Inflammatory macrophage treated with lipopolysaccharide for 4 hours (primary cell): ENCODE measurements around the gene PLS3.
"Not testable (repeated sequence)": the region's sequence is repeated elsewhere in the genome, so short reads cannot be mapped to it uniquely, and the experiment has no call there.

Experiments used
- DNase-seq: peaks from one replicate; pipeline ENCODE4 v3.0.0-alpha.2; 2020

The PLS3 gene

GRCh38 chrX:115560978-115561604 lies at the start of gene PLS3:
Gene PLS3, plus strand, starts transcription at chrX:115561174. Its CDS starts 49,077 bp downstream, at chrX:115610251.
- DNase-seq: peak; percentile 7

- DNase-seq: no peak
Observed at GRCh38 chrX:115518113-115518512, 42.9 kb upstream of the PLS3 start.

- DNase-seq: peak; percentile 1
Observed at GRCh38 chrX:115521741-115522140, 39.2 kb upstream of the PLS3 start.

- no peak for DNase-seq
Observed at GRCh38 chrX:115522952-115523351, 38.0 kb upstream of the PLS3 start.

- no peak for DNase-seq
Observed at GRCh38 chrX:115525486-115525885, 35.5 kb upstream of the PLS3 start.

- no peak for DNase-seq
Observed at GRCh38 chrX:115531818-115532403, 29.1 kb upstream of the PLS3 start.

- DNase-seq: peak; percentile 18
Observed at GRCh38 chrX:115533485-115533884, 27.5 kb upstream of the PLS3 start.

- no peak for DNase-seq
Observed at GRCh38 chrX:115534383-115534782, 26.6 kb upstream of the PLS3 start.

GRCh38 chrX:115535421-115535820 lies 25.6 kb upstream of the PLS3 start:
- DNase-seq: no peak

- no peak for DNase-seq
Observed at GRCh38 chrX:115535844-115536243, 25.1 kb upstream of the PLS3 start.

- DNase-seq: no peak
Observed at GRCh38 chrX:115539841-115540240, 21.1 kb upstream of the PLS3 start.

- not testable (repeated sequence) for DNase-seq
Observed at GRCh38 chrX:115541045-115541444, 19.9 kb upstream of the PLS3 start.

- DNase-seq: no peak
Observed at GRCh38 chrX:115547448-115547847, 13.5 kb upstream of the PLS3 start.

GRCh38 chrX:115549008-115549407 lies 12.0 kb upstream of the PLS3 start:
- no peak for DNase-seq

- no peak for DNase-seq
Observed at GRCh38 chrX:115553171-115553570, 7.8 kb upstream of the PLS3 start.

GRCh38 chrX:115559672-115560071 lies 1.3 kb upstream of the PLS3 start:
- DNase-seq: no peak

GRCh38 chrX:115560211-115560977 lies 580 bp upstream of the PLS3 start:
- DNase-seq: no peak

- DNase-seq: no peak
Observed at GRCh38 chrX:115561605-115562479, 868 bp downstream of the PLS3 start.

- no peak for DNase-seq
Observed at GRCh38 chrX:115562480-115562847, 1.5 kb downstream of the PLS3 start.

- no peak for DNase-seq
Observed at GRCh38 chrX:115563633-115564162, 2.7 kb downstream of the PLS3 start.

GRCh38 chrX:115564243-115564642 lies 3.3 kb downstream of the PLS3 start:
- DNase-seq: no peak

GRCh38 chrX:115565888-115566287 lies 4.9 kb downstream of the PLS3 start:
- no peak for DNase-seq

GRCh38 chrX:115571712-115572111 lies 10.7 kb downstream of the PLS3 start:
- DNase-seq: no peak
